Neural progenitor cell (in vitro differentiated cells): ENCODE measurements around the gene CEP89.

ENCODE experiments used
- CTCF ChIP-seq: fragments of 200-600 bp; sonication (generic); IDR thresholded peaks from 2 replicates; pipeline ENCODE4 v1.5.1; 2017; ENCODE audit warnings: antibody characterized with exemption, mild to moderate bottlenecking
- EZH2 ChIP-seq: fragments of 200-600 bp; sonication (generic); IDR thresholded peaks from 2 replicates; pipeline ENCODE4 v1.6.1; 2017; ENCODE audit warnings: antibody characterized with exemption, mild to moderate bottlenecking, moderate library complexity
- EZH2phosphoT487 ChIP-seq: fragments of 200-600 bp; sonication (generic); IDR thresholded peaks from 2 replicates; pipeline ENCODE4 v1.6.1; 2017; ENCODE audit warnings: antibody characterized with exemption

GRCh38 chr19:33008738-33009137, 37.0 kb upstream of the CEP89 start:
- TF ChIP-seq CTCF (no peak), EZH2 (no peak), EZH2phosphoT487 (no peak)
